Stimulated activated CD8-positive, alpha-beta memory T cell treated with anti-CD3 and anti-CD28 coated beads, Interleukin-12 subunit alpha, Interleukin-12 subunit beta, amount 100 ng/mL, for 24 hours (primary cell): ENCODE results near the gene CTNNB1.
"Not testable (repeated sequence)": the region's sequence is repeated elsewhere in the genome, so short reads cannot be mapped to it uniquely, and the experiment has no call there.

Source experiments
- DNase-seq: peaks from one replicate; pipeline ENCODE4 v3.0.0-alpha.2; 2020; ENCODE audit errors: extremely low read depth

The CTNNB1 gene

GRCh38 chr3:41258239-41258800, 59.0 kb downstream of the CTNNB1 start:
- no peak for DNase-seq

- DNase-seq = no peak
Measured at GRCh38 chr3:41259449-41260062, 60.3 kb downstream of the CTNNB1 start.

- no peak for DNase-seq
Measured at GRCh38 chr3:41260063-41260450, 60.8 kb downstream of the CTNNB1 start.

- DNase-seq = no peak
Measured at GRCh38 chr3:41265011-41265545, 65.8 kb downstream of the CTNNB1 start.

GRCh38 chr3:41265823-41266273, 66.5 kb downstream of the CTNNB1 start:
- DNase-seq = no peak

GRCh38 chr3:41267975-41268640, 68.8 kb downstream of the CTNNB1 start:
- DNase-seq = no peak

GRCh38 chr3:41272667-41273066, 73.4 kb downstream of the CTNNB1 start:
- DNase-seq = no peak

- no peak for DNase-seq
Measured at GRCh38 chr3:41274944-41275668, 75.8 kb downstream of the CTNNB1 start.

- DNase-seq = no peak
Measured at GRCh38 chr3:41276191-41276590, 76.9 kb downstream of the CTNNB1 start.

- no peak for DNase-seq
Measured at GRCh38 chr3:41277790-41278465, 78.6 kb downstream of the CTNNB1 start.

GRCh38 chr3:41284934-41285333, 85.6 kb downstream of the CTNNB1 start:
- DNase-seq = not testable (repeated sequence)

GRCh38 chr3:41286305-41286704, 87.0 kb downstream of the CTNNB1 start:
- DNase-seq = no peak

- no peak for DNase-seq
Measured at GRCh38 chr3:41288785-41289184, 89.5 kb downstream of the CTNNB1 start.
